CD1c-positive myeloid dendritic cell (primary cell): ENCODE data around the gene SLC30A7.
A peak's percentile ranks its signal among the peaks of the same experiment; 100 is the strongest.

ENCODE experiments used
- DNase-seq: peaks from one replicate; pipeline ENCODE4 v3.0.0-alpha.2; 2016; ENCODE audit errors: extremely low spot score

The SLC30A7 gene

DNA sequence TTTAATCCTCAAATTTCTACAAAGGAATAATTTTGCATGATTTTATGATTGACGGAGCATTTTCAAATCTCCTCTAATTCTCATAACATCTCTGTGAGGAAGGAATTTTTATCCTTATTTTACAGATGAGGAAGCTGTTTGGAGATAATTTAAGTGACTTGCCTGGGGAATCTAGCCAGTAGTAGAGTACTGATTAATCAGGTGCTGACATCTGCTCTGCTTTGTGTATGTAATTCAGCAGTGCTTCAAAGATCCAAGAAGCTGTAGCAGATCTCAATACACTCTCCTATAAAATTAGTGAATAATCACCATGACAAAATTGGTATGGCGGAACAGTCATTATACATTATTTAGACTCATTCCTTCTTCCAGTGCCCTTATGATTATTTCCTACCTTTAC lies 83.7 kb downstream of the SLC30A7 start:
- no peak for DNase-seq

DNA sequence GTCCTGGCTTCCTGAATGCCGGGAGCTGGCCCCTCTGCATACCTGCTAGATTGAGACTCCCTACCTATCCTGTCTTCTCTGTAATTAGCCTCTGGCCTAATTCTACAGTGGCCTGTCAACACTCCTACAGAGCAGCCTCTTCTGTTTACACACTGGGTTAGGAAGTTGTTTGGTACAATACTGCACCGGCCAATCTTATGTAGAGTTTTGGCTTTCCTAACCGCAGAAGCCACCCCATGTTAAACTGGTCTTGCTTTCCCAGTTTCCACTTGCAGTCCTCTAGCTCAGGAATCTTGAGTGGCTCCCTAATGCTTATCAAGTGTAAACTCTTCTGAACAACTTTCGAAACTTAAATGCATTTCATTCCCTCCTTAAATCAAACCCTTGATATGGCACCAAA lies 86.9 kb downstream of the SLC30A7 start:
- DNase-seq: no peak

DNA sequence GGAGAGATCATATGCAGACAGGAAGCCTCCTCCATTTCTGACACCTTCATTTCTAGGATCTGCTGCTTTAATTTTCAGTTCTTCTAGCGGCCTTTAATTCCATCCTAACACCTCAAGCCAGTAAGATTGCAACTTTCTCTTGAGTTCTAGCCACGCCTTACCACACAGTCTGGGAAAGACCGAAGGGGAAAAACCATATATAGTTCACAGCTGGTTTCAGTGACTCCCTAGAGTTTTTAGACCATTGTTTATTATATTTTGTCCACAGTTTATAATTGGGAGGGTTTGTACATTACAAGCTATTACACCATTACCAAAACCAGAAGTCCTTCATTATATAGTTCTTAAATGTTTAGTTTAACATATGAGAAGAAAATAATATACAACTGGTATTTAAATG lies 92.2 kb downstream of the SLC30A7 start:
- DNase-seq: no peak

DNA sequence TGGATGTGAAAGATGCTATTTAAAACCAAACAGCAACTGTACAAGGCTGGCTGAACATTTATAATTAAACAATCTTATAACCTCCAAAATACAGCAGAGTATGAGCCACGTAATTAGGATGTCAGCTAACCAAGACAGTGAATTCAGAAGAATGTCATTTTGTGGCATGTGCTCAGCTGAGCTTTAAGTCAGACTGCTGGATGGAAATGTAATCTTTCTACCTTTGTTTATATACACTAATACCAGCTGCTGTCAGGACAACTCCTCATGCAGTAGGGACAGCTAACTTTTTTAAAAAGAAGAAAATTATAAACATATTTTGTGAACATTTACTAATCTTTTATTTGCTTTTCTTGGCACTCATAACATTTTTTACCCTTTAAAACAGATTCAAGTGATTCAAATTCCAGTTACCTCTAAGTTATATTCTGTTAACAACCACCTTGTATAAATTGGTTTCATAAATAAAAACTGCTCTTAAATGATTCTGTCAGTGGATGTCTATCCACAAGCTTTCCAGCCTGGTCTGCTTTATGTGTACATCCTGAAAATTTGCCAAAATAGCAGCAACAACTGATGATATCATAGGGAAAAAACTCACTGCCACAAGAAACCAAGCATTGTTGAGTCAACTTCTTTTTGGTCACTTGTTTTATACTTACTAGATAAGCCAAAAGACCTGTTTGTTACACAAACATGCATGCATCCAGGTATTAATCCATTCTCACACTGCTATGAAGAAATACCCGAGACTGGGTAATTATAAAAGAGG lies 93.6 kb downstream of the SLC30A7 start:
- no peak for DNase-seq

DNA sequence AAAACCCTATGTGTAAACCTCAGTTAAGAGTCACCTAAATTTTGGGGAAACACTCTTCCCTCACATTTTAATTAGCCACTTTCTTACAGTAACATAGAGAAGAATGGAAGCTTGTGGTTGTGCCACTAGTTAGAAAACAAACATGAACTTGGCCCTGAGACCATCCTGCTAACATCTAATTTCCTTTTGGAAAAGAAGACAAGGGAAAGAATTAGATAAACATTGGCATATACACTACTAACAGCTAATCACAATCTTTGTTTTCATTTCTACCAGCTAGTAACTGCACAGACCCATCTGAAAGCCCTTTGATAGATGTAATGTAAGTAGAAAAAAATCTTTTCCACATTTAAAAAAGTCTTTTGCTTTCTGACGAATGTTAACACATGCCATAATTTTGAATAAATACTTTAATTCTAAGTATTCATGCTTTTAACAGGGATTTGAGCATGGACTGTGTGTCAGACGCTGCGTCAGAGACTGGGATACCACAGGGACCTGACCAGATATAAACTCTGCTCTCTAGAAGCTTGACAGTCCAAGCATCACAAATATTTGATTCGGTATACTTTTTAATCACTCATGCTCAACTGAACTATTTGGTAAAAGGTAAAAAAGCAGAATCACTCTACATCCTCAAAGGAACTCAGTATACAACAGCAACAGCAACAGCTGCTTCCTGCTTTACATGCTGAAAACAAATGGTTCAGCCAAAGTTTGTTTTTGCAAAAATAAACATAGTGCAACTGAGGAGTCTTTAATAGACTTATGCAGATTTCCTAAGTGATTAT lies 99.5 kb downstream of the SLC30A7 start:
- DNase-seq: no peak

DNA sequence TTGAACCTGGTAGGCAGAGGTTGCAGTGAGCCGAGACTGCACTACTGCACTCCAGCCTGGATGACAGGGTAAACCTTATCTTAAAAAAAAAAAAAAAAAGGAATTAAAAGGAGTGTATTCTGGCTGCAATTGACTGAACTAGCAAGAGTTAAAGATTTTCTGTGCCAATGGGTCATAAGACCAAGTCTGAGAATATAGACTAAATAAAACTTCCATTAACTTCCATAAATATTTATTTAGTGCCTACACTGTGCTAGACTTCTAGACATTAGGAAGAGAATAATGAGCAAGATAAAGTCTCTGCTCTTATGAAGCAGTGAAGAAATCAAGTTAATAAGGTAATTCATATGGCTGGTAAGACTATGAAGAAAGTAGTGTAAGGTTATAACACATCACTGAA lies 102.5 kb downstream of the SLC30A7 start:
- no peak for DNase-seq

DNA sequence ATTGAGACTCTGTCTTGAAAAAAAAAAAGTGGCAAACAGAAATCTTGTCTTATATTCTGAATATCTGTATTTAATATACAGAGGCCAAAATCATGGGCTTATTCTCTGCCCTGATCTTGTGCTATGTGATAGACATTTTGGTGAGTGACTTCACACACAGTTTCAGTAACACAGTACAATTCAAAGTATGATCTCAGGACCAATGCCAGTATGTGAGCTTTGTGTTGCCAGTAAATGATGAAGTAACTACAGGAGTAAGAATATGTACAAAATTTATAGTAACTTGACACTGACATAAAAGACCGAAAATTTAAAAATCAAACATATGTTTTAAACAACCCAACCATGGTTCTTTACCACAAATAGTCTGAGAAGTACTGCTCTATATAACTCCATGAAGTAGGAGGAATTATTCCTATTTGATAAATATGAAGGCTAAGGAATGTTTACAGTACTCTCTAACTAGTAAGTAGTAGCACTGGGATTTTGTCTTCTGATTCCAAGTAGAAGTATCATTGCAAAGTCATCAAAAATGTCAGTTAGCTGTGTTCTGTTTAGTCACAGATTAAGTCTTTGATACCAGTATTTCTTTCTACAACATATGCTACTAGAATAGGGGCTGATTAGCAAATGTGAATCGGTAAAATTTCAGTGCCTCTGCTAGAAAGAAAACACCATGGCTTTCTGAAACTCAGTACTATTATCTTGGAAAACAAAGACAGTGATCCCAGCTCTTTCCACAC lies 104.4 kb downstream of the SLC30A7 start:
- no peak for DNase-seq

DNA sequence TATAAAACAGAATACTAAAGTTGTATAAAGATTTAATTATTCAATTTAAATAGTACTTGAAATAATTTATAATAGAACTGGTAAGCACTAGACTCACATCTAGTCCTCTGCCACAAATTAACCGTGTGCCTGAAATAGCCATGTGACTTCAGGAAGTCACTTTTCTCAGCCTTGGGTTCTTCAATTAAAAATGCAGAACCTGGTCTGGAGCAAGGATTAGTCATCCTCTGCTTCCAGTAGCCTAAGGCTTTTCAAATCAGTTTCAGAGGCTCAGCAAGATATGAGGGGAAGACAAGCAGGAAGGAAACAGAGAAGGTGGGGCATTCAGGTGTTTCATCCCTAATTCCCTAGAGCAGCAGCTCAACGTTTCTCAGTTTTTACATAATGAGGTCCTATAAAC lies 106.7 kb downstream of the SLC30A7 start:
- DNase-seq: peak; percentile 59

DNA sequence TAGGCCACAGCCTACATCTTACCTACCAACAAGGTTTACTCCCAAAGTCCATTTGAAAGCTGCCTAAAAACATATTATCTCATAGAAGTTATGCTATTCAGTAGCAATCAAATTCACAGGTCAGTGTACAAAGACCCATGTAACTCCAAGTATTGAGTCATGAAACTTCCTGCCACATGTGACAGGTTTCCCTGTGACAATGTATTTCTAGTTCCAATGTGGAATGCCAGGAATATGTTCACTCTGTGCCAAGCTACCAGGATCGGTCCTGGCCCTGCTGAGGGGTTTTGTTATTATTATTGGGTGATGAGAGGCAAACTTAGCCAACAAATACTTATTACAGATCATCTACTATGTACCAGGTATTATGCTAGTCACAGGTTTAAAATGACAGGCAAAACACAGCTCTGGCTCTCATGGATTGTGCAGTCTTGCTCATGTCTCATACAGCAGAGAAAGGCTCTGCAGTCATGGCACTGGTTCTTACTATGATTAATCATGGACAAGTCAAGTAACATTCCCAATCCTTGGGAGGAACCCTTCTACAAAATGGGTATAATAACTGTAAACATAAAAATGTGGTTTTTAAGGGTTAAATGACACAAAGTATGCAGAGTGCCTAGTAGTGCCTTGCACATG lies 107.2 kb downstream of the SLC30A7 start:
- no peak for DNase-seq

DNA sequence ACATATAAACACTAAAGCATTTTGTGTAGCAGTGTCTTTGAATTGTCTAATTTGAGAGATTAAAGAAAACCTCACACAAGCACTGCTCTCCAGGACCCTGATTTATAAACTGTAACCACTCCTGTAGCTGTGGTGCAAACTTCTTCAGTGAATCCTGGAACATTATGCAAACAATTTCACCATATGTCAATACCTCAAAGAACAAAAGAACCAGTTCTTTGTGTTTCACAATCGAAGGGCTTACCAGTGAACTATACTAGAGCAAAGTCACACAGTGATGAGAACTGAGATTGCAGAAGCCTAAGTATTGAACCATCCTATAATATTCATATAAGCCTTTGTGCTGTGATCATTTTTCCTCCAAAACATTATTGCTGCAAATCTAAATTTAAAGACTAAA lies 108.2 kb downstream of the SLC30A7 start:
- peak; percentile 29 for DNase-seq

DNA sequence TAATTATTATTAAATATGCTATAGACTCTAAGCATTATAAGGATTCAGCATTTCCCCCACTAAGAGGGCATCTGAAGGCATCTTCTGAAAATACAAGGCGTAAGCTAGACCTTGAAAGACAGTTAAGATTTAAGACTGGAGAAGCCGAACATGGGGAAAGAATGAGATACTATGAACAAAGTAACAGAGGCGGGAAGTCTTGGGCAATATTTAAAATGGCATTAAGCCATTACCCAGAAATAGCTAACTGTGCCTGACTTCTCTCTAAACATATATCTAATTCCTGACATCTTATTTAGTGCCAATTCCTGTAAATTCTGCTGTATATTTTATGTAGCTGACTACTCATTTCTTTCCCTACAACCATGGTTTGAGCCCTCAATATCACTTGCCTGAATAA lies 108.8 kb downstream of the SLC30A7 start:
- no peak for DNase-seq

DNA sequence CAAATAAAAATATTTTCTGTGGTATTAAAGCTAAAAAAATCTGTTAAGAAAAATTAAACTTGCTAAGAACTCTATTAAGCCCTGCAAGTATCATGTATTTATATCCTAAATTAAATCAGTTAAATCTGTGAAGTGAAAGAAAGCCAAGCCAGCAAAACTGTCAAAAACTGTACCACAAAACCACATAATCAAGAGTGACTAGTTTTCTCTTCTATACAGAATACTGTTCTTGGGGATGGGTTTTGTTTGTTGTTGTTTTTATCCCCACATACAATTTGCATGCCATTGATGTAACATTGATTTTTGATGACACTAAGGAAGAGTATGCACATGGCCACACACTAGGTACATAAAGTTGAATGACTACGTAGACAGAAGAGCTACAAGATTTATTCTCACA lies 109.3 kb downstream of the SLC30A7 start:
- no peak for DNase-seq

DNA sequence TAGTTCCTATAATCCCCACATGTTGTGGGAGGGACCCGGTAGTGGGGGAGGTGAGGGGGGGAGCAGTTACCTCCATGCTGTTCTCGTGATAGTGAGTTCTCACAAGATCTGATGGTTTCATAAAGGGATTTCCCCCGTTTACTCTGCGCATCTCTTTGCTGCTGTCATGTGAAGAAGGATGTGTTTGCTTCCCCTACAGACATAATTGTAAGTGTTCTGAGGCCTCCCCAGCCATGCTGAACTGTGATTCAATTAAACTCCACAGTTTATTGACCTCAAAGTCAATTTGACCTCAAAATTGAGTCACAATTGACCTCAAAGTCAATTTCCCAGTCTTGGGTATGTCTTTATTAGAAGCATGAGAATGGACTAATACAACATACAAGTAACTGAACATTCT lies 110.0 kb downstream of the SLC30A7 start:
- no peak for DNase-seq

DNA sequence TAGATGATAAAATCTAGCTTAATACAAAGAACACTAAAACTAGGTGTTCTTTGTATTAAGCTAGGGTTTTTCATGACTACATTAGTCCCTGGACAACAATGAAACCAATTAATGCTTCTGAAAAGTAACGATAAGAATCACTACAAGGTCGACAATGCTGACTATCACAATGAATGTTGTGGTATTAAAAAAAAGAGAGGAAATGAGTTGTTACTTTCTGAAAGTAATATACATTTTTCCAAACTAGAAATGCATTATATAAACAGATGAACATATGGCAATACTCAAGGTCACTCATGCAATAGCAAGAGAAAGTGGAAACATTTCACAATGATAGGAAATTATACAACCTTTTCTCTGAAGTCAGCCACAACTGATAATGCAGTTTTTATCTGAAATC lies 110.7 kb downstream of the SLC30A7 start:
- DNase-seq: no peak

DNA sequence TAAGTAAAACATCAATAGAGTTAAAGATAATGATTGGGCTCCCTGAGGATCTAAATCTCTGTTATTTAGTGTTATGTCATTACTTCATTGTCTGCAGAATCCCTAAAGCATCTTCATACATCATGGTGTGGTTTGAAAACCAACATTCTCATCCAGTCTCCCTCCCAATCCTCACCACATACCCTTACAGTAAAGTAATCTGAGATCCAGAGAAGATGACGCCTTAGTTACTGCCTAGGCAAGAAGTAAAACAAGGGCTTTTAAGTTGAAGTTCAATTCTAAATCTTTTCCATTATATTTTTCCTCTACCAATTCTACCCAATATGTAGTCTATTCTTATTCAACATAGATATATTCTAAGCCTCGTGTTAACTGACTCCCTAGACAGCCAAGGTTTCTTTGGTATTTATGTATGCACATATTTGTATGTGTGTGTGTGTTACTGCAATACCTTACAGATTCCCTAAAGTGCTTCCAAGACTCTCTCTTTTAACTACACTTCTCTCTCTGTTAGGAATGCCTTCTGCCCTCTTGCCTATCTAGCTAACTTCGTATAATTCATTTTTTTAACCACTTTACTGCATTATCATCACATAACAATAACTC lies 112.4 kb downstream of the SLC30A7 start:
- DNase-seq: no peak

DNA sequence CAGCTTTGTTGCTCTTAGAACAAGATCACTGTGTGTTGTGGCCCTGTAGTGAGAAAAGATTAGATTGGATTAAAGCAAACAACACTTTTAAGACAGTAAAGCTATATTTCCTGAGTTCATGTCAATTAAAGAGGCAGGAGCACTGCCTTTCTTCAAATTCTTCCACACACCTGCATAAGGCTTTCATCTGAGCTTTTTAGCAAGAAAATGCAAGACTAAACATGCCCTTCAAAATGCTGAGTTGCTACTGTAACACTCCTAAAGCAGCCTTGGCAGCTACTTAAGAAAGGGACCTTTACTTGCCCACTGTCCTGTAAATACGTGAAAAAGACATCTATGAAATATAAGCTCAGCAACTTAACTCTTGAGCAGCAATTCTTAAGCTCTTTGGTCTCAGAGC lies 117.9 kb downstream of the SLC30A7 start:
- DNase-seq: no peak

DNA sequence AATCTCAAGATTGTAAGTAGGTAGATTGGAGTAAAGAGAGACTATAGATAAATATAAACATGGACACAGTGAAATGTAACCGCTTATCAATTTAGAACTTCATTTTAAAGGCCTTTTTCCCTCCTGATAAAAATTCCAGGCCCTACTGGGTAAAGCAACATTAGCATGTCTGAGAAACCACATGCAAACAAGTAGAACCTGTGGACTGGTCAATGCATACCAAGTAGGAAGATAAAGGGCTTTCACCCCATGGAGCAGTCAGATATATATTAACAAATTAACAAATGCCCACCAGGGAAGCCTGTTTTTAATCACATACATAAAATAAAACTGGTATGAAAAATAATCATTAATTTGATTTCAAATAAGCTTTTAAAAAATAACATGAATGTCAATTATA lies 121.6 kb downstream of the SLC30A7 start:
- no peak for DNase-seq

DNA sequence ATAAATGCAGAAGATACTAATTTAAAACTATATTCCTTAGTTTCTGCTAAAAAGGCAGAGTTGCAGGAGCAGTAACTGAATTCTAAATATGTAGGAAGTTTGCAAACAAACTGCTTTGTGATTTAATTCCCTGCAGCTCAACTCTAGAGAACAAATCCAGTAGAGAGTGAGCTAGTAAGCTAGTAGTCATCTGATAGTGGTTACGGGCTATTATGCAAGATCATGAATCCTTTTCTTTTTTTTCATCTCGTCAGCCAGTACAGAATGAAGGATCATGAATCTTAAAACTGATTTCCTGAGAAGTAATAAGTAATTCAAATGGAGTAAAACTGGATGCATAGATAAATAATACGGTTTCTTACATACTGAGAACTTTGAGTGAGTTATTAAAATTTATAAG lies 126.4 kb downstream of the SLC30A7 start:
- no peak for DNase-seq

DNA sequence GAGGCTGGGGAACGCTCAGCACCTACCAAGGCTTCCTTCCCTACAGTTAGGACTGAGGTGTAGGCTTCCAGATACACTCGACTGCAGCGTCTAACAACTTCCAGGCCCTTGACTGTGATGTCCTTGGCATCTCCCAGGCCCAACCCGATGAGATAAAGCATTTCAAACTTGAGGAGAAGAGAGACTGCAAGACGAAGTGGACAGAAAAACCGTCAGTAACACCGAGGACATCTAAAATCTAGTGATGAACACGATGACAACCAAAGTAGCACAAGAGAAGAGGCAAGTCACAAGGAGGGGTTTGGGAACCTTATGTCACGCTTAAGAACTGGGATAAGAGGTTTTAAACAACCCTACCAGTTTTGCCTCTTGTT lies 129.4 kb downstream of the SLC30A7 start:
- peak; percentile 12 for DNase-seq

DNA sequence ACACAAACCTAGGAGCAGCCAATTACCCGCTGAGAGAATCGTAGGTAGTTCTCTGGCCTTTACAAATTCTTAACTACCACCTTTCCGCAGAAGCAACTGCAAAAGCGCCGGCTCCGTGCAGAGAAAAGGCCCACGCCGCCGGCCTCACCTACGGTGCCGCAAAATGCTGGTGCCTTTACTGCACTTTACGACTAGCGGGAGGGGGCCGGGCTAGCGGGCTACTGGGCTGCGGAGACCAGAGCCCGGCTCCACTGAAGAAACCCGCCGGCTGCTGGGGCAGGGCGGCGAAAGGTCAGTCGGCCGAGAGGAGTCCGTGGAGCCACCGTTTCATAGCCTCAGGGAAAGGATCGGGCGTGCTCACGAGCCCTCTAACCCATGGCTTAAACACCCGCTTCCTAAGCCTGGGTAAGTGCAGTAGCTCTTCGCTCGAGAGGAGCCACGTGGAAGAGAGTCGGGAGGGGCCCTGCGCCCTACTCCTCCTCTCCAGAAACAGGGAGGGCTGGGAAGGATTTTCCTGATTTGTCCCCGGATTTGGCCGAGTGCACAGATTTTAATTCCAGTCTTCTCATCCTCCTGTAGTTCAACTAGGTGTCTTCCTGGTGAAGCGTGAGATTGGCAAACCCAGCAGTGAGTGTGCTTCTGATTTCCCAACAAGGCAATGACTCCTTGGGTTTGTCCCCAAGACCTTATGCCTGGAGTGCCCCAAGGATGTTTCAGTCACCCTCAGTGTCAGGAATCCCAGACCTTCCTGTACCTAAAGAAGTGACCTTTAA lies 130.0 kb downstream of the SLC30A7 start, which contains the start of gene DPH5:
TSS of gene DPH5 (minus strand) at position 128 of the 773 bp plus-strand sequence. CDS start 341 bp downstream, outside the sequence.
- DNase-seq: peak; percentile 91

DNA sequence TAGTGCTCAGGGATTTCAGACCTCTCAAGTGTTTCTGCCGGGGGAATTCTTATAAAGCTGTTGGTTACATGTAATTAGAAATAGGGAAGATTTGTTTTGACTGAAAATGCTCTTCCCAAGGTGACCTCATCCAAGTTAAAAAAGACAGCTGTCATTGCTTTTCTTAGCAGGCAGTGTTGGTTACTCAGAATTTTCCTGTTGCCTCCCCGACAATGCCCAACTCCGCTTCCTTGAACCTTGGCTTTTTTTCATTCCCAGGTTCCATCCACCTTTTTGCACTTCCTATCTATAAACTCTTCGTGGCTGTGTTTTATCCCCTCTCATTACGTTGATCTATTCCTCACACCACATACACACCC lies 130.5 kb downstream of the SLC30A7 start:
- DNase-seq: no peak
